Hematopoietic multipotent progenitor cell treated with erythropoietin and hydrocortisone succinate and interleukin-3 and kit ligand, for 6 days (in vitro differentiated cells): ENCODE data around the gene GALNT12.

Experiments
- DNase-seq: peaks from one replicate; pipeline ENCODE4 v3.0.0-alpha.2; 2015

Gene GALNT12

DNA sequence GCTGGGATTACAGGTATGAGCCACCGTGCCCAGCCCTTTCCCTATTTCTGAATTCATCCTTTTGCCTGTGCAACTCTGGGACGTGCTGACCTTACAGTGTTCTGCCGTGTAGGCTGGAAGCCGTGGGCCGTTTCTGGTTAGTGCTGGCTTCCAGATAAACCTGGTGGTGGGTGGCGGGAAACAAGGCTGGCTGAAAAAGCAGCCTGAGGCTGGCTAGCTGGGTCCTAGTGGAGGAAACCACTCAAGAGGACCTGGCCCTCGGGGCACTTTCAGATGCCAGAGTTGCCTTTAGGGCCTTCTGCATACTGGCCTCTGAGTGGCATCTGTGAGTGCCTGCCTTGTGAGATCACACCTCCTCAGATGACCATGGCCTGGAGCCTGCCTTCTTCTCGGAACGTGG lies 26.9 kb downstream of the GALNT12 start:
- DNase-seq: no peak

DNA sequence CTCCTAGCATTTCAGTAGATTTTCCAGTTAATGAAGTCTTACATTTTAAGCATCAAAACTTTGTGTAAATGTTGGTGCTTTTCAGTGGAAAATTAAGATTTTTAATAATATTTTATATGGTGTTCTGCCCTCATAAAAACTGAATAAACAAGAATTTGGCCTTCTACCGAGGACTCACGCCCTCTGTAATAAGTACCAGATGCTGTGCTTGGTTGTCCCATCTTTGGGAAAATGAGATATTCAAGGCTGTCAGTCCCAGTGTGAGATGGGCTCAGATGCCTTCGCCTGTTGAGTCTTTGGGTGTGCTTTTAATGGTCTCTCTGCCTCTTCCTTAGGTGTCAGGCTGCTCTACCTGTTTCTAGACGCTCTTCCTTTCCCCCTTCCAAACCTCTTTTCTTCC lies 28.7 kb downstream of the GALNT12 start:
- DNase-seq: no peak

DNA sequence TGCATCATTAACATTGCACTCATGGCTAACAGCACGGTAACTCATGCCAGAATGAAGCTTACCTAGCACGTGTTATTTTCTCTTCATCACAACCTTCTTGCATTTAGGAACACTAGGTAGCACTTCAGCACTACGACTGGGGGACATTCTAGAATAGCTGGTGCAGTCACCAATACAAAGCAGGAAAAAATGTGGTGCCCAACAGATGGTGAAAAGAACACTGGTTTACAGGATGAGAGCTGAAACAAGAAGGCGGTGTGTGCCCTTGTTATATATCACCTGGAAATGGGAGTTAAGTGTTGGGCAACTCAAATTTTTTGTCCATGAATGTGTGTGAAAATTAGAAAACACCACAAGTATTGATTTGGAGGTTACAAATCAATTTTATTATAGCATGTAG lies 30.0 kb downstream of the GALNT12 start:
- no peak for DNase-seq

DNA sequence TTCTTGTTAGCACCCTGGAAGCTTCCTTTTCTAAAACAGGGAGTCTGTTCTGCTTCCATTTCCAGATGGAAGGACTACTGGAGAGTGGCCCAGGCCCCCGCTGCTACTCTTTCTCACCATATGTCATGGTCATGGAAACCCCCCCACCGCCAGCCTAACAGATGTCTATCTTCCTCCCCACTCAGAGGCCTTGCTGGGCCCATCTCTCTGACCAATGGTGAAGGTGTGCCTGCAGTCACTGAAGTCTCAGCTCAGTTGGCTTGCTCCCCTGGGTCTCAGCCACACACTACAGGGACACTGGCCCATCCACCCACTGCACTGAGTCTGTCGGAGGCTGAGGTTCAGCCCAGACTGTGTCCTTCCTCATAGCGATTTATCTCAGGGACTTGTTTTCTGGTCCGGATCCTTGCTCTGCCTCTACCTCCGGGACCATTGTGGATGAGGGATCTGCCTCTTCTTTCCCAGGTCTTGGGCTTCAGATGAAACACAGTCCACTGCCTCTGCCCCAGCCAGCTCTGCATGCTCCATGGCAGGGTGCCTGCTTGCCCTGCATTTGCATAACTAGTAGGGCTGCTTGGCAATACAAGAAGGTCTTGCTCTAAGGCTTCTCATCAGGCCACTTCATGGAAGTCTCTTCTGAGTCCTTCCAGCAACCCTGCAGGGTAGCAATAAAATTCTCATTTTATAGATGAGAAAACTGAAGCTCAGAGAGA lies 30.8 kb downstream of the GALNT12 start:
- no peak for DNase-seq

DNA sequence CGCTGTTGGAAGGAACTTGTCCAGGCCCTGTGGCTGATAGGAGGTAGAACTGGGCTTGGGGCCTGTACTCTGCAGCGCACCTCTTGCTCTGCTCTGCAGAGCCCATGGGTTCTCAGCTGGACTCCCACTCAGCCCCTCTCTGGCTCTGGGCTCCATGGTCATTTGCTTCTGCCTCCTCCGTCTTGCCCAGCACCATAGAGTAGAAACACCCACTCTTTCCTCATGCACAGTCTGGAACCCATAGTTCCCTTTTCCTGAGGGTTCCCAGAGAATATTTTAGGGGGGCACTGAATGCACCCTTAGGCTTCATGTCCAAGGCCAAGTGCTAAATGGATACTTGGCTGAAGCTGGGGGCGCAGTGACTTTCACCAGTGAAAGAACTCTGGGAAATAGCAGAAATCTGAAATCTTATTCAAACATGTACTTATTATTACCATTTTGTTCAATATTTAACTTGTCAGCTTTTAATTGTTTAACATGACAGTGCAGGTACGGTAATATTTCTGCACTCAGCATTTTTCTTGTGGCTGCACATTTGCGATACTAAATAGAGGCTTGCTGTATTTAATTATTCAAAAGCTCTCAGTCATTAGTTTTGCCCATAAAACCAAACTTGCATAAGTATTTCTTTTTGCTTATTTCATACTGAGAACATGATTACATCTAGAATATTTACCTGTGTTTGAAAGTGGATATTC lies 31.5 kb downstream of the GALNT12 start:
- no peak for DNase-seq

DNA sequence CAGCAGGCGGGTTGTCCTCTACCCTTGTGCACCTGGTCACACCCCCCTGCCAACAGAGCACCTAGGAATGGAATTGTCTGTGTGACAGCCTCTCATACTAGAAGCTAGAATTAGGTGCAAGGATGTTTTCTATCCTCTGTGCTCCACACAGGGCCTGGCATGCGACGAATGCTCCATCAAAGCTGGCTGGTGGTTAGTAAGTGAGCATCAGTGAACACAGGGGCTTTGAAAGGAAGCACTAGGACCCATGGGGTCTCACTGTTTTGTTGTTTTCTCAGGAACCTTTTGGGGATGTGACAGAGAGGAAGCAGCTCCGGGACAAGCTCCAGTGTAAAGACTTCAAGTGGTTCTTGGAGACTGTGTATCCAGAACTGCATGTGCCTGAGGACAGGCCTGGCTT lies 32.3 kb downstream of the GALNT12 start:
- DNase-seq: no peak

DNA sequence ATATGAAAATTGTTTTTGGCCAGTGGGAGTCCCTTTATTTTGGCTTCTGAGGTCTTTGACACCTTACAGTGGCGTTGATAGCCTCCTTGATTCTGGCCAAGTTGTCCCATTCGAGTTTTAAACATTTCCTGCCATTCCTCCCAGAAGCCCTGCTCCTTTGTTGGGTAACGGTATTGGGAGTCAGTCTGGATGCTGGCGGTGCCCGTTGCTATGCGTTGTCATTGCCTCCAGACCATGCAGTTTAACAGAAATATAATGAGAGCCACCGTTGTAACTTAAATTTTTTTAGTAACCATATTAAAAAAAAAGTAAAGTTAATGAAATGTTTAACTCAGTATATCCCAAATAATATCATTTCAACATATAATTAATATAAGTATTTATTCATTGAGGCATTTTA lies 35.0 kb downstream of the GALNT12 start:
- DNase-seq: no peak

DNA sequence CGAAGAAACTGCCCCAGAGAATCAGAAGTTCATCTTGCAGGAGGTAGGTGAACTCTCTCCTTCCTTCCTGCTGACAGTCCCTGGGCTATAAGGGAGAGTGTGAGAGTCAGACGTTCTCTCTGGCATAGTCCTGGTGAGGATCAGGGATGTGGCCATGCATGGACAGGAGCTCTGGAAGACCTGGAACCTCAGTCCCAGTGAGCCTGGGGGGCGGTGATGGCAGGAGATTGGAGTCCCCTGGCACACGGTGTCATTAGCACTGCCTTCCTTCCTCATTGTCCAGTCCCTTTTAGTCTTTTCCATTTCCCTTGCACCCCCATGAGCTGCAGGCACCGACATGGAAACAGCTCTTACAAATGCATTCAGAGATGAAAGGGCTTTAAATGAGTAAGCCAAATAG lies 38.6 kb downstream of the GALNT12 start:
- no peak for DNase-seq

DNA sequence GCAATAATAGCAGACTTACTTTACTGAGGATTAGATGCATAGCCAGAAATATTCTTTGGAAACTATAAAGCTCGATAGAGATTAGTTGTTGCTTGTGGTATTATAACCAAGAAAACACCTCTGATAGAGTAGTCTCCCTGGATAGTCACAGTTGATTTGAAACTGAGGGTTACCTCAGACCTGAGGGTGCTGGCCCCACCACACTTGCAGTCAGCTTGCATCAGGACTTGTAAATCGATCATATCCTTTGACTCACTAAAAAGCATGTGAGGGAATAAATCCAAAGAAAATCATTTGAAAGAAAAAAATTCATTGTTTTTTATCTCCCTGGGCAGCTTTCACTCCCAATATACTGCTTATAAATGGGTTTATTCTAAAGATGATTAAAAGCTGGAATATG lies 39.4 kb downstream of the GALNT12 start:
- DNase-seq: no peak

DNA sequence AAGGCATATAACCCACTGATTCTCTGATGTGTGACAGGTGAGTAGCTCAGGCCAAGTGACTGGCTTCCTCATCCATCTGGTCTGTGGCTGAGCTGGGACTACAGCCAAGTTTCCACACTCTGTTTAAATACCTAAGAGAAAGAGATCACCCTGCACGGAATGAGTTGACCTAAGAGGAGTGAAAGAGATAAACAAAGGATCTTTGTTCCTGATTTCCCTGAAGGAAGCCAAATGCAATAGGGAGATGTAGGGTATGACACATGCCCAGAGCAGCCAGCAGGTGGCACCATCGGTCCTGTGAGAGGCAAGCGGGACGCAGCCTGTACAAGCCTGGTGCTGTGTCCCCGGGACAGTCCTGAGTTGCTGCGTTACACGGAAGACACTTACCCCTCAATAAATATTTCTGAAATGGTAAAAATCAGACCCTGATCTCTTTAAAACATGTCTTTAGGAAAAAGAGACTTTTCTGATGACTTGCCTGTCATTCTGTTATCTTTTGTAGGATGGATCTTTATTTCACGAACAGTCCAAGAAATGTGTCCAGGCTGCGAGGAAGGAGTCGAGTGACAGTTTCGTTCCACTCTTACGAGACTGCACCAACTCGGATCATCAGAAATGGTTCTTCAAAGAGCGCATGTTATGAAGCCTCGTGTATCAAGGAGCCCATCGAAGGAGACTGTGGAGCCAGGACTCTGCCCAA lies 41.1 kb downstream of the GALNT12 start:
- DNase-seq: peak; percentile 92

DNA sequence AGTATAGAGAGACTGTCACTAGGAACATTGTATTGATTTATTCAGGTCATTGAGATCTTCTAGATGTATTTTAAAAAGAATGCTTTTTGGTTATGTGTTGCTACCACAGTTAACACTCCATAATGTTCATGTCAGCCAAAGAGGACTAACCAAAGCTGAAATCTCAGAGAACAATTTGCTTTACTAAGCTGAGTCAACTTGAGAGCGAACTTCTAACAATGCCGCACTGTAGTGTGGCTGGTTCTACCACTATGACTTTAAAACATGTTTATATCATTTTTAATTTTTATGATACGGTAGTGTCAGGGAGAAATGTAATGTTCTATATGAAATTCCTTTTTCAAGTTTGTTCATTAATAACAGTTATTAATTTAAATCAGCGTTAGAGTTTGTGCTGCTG lies 42.1 kb downstream of the GALNT12 start:
- DNase-seq: no peak

DNA sequence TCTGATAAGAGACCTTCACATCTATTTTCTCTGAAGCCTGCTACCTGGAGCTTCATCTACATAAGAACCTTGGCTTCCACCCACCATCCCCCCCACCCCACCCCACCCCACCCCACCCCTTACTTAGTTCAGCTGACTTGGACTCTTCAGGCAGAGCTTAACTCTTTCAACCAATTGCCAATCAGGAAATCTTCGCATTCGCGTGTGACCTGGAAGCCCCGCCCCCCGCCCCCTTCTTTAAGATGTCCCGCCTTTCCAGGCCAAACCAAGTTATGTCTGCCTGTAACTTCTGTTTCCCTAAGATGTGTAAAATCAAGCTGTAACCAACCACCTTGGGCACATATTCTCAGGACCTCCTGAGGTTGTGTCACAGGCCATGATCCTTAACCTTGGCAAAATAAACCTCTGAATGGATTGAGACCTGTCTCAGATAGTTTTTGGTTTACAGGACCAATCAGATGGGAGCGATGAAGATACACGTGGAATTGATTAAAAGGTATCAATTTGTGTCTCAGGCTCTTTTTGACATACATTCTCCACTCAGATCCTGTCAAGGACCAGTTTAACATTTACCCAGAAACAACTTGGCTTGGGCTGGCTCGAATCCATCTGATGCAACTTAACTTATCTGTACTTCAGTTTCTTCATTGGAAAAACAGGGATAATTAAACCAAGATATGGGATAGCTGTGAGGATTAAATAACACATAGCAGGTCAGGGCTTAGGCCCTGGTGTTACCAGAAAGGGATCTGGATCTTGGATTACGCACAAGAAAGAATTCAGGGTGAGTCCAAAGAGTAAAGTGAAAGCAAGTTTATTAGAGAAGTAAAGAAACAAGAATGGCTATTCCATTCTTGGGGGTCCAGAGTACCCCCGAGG lies 43.6 kb downstream of the GALNT12 start:
- DNase-seq: no peak

DNA sequence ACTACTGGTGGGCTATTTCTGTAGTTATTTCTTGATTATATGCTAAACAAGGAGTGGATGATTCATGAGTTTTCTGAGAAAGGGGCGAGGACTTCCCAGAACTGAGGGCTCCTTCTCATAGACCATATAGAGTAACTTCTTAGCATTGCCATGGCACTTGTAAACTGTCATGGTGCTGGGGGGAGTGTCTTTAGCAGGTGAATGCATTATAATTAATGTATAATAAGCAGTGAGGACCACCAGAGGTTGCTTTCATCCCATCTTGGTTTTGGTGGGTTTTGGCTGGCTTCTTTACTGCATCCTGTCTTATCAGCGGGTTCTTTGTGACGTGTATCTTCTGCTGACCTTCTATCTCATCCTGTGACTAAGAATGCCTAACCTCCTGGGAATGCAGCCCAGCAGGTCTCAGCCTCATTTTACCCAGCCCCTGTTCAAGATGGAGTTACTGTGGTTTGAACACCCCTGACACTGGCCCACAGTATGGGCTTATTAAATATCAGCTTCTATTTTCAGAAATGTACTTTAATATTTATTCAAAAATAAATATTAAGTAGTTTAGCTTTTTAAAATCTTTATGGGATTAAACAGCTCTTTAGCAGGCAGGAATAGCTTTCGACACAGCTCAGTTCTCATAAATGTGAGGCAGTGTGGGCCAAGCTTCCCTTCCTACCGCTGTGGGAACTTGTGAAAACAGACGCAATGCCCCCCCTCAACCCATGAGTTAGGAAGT lies 44.4 kb downstream of the GALNT12 start:
- DNase-seq: peak; percentile 70

DNA sequence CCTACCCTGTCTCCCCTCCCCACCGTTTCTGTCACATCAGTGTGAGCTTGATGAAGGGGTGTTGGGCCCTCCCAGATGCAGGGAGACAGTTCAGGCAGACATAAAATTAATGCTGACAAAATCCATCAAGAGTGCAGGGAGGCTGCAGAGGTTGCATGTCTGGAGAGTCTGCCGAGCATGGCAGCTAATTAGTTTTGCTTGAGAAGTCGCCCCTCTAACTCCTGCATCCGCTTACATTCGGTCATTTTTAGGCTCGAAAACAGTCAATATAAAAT lies 44.9 kb downstream of the GALNT12 start:
- no peak for DNase-seq

DNA sequence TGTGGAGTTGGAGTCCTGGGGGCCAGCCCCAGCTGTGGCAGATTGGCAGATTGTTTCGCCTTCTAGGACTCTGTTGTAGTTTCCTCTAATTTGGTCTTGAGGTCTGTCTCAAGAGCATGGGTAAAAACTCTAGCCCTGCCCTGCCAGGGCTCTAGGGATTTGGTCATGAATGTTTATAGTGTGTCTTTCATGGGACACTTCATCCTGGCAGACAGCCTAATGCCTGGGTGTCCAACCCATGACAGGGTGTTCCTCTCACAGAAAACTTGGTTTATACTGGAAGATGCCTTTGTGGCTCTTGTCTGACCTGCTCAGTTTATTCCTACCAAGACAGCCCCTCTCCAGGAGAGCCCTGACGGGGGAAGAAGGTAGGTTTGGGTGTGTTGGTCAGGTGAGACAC lies 45.5 kb downstream of the GALNT12 start:
- DNase-seq: no peak

DNA sequence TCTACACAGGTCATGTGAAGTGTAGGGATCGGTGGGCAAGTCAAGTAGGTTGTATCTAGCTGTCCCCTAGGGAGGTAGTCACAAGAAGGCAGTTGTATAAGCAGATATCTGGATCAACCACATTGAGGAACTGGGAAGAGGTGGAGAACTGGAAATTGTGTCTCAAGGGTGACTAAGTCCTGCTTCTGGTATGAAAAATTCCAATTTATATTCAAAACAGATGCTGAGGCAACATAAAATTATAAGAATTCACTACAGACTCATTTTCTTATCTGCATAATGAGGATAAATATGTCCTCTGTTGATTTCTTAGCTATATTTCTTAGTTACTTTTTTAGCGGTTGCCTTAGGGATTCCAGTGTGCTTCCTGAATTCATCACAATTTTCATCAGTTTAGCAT lies 46.8 kb downstream of the GALNT12 start:
- no peak for DNase-seq

DNA sequence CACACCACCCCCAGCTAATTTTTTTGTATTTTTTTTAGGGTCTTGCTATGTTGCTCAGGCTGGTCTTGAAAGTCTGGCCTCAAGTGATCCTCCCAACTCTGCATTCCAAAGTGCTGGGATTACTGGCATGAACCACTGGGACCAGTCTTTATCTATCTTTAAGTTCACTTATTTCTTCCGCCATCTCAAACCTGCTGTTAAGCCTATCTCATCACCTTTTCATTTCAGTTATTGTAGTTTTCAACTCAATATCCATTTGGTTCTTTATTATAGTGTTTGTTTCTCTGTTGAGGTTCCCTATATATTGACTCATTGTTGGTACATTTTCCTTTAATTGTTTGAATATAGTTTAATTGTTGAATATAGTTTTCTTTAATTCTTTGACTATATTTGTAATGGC lies 48.1 kb downstream of the GALNT12 start:
- DNase-seq: no peak

DNA sequence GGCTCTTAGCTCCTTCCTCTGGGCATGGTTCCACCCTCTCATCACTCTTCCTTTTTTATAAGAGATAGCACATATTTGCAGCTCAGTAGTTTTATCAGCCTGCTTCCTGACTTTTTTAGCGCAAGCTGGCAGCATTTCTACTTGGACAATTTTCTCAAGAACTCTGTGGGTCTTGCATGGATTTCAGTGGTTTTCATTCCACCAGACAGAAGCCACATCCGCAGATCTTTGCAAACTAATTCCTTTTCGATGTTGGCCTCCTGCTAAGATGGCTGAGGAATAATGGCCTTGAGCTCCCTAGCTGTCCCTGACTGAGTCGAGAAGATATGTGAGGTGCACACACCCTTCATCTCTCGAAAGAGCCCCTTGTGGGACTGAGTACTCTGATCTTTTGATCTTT lies 49.5 kb downstream of the GALNT12 start:
- no peak for DNase-seq

DNA sequence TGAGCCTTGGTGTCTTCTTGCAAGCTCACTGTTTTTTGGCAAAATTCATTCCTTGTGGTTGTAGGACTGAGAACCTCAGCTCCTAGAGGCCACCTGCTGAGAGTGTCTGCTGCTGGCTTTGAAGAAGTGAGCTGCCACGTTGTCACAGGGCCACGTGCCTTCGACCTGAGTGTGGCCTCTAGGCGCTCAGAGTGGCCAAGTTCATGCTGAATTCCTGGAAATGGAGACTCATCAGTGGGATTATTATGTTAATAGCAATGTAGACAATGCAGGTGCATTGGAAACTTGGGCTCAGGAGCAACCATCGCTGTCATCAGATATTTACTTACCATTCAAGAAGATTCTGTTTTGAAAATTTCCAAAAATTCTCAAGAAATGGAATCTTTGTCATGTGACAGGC lies 52.5 kb downstream of the GALNT12 start:
- no peak for DNase-seq

DNA sequence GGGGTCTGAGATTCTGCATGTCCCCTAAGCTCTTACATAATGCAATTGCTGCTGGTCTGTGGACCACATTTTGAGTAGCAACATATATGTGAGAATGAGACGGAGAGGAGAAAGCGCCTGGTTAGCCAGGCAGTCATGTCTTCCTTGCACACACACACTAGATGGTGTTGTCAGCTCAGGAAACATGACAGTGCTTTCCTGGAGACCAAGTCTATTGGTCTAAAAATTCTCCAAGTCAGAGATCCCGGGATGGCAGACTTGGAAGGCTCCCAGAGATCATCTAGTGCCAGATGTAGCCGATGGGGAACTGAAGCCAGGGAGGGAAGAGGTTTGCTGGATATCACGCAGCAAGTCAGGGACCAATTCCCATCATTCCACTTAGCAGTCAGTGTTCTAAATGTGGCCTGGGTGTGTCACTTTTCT lies 53.4 kb downstream of the GALNT12 start:
- DNase-seq: peak; percentile 26

DNA sequence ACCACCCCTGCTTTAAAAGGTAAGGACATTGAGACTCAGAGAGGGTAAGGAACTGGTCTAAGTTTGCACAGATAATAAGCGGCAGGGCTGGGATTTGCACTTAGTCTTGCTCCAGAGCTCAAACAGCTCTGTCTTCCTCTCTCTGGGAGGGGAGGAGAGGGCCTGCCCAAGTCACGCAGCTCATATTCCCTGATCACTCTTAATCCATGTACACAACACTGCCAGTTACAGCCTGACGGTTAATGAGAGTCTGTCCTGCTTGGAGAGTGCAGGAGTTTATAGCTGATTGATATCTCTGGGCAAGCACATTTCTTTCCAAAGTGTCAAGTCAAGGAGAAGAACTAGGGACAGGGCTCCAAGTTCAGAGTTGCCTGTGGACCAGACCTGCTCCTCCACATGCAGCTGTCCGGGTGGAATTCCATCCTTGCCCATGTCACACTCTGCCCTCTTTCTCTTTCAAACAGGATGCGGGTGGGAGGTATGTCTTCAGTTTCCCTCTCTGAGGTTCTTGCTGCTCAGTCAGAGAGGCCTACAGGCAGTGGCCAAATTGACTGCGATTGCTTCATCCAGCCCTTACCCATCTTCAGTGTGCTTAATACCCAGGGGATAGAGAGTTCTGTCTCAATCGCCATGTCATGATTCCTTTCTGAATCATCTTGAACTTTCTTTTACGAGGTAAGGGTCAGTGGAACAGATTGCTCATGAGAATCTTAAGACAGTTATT lies 54.5 kb downstream of the GALNT12 start:
- DNase-seq: no peak

DNA sequence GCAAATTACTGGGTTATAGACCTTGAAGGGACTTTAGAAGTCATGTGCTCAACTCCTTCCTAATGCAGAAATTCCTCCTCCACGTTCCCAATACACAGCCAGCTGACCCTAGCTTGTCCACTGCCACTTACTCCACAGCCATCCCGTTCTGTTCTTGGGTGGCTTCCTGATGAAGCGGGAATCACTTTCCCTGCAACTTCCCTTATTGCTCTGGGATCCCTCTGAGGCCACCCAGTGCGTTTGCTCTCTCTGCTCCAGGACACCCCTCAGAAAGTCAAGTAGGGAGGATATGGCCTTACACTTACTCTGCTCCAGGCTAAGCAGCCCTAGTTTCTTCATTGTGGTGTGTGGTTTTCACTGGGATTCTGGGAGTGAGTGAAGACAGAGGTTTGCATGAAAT lies 55.5 kb downstream of the GALNT12 start:
- no peak for DNase-seq
